Smooth muscle cell of the brain vasculature (primary cell): Measurements from ENCODE around the gene DSCAM.

Source experiments
- DNase-seq: peaks from one replicate; pipeline ENCODE4 v3.0.0-alpha.2; 2012; ENCODE audit warnings: low read depth, low spot score

Gene DSCAM

GRCh38 chr21:40662889-40663288, 184.1 kb downstream of the DSCAM start:
- no peak for DNase-seq

GRCh38 chr21:40660461-40660860, 186.5 kb downstream of the DSCAM start:
- DNase-seq: no peak

GRCh38 chr21:40658311-40658710, 188.6 kb downstream of the DSCAM start:
- no peak for DNase-seq

GRCh38 chr21:40652436-40652835, 194.5 kb downstream of the DSCAM start:
- DNase-seq: no peak

- no peak for DNase-seq
Observed at GRCh38 chr21:40647706-40648105, 199.3 kb downstream of the DSCAM start.

- DNase-seq: no peak
Observed at GRCh38 chr21:40646651-40647050, 200.3 kb downstream of the DSCAM start.

GRCh38 chr21:40641042-40641441, 205.9 kb downstream of the DSCAM start:
- DNase-seq: no peak

- DNase-seq: no peak
Observed at GRCh38 chr21:40640266-40640789, 206.6 kb downstream of the DSCAM start.

- no peak for DNase-seq
Observed at GRCh38 chr21:40639616-40640194, 207.3 kb downstream of the DSCAM start.

- no peak for DNase-seq
Observed at GRCh38 chr21:40638466-40639251, 208.3 kb downstream of the DSCAM start.

GRCh38 chr21:40636026-40636425, 210.9 kb downstream of the DSCAM start:
- DNase-seq: no peak

- DNase-seq: no peak
Observed at GRCh38 chr21:40635391-40635790, 211.6 kb downstream of the DSCAM start.

GRCh38 chr21:40634141-40634540, 212.8 kb downstream of the DSCAM start:
- DNase-seq: no peak

- DNase-seq: no peak
Observed at GRCh38 chr21:40633048-40633447, 213.9 kb downstream of the DSCAM start.

GRCh38 chr21:40631211-40631610, 215.7 kb downstream of the DSCAM start:
- no peak for DNase-seq

- no peak for DNase-seq
Observed at GRCh38 chr21:40625991-40626390, 221.0 kb downstream of the DSCAM start.

- no peak for DNase-seq
Observed at GRCh38 chr21:40623528-40623927, 223.4 kb downstream of the DSCAM start.

- DNase-seq: no peak
Observed at GRCh38 chr21:40622531-40622930, 224.4 kb downstream of the DSCAM start.

GRCh38 chr21:40620386-40621145, 226.4 kb downstream of the DSCAM start:
- no peak for DNase-seq

- no peak for DNase-seq
Observed at GRCh38 chr21:40618191-40618973, 228.6 kb downstream of the DSCAM start.

GRCh38 chr21:40616377-40616704, 230.6 kb downstream of the DSCAM start:
- no peak for DNase-seq
